ENCODE data around the gene CBFA2T3. TPM values are rescaled to one million over a fixed set of nuclear protein-coding genes. Genes with fewer than 3 reads are reported as not detected.

CBFA2T3 gene
- total RNA-seq, 1 experiment from 2014 or later: 2.9 TPM

DNA sequence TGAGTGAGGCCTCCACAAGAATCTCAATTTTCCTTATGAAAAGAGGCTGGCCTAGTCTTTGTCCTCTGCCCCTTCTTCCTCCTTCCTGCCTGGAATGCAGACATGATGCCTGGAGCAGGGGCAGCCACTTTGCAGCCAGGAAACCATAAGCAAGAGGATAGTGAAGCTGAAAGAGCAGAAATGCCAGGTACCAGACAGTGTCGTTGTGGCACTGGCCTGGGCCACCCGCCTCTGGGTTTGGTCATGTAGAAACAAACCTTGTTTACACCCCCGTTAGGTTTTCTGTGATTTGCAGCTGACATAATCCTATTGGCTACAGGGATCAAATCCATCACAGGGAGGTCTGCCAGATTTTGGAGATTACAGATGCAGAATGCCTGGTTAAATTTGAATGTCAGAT lies 16.5 kb downstream of the CBFA2T3 start:
- TF ChIP-seq, protein P1, sequence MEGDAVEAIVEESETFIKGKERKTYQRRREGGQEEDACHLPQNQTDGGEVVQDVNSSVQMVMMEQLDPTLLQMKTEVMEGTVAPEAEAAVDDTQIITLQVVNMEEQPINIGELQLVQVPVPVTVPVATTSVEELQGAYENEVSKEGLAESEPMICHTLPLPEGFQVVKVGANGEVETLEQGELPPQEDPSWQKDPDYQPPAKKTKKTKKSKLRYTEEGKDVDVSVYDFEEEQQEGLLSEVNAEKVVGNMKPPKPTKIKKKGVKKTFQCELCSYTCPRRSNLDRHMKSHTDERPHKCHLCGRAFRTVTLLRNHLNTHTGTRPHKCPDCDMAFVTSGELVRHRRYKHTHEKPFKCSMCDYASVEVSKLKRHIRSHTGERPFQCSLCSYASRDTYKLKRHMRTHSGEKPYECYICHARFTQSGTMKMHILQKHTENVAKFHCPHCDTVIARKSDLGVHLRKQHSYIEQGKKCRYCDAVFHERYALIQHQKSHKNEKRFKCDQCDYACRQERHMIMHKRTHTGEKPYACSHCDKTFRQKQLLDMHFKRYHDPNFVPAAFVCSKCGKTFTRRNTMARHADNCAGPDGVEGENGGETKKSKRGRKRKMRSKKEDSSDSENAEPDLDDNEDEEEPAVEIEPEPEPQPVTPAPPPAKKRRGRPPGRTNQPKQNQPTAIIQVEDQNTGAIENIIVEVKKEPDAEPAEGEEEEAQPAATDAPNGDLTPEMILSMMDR (conservative IDR thresholded peaks at IDR 0.05): no peak
- no peak overlapping the region for H2BK5ac ChIP-seq (ENCODE audit: insufficient read length, low read length)
- H3K27ac Mint-ChIP-seq: no peak overlapping the region

More for the DNA sequence above, 16.5 kb downstream of the CBFA2T3 start:
- Histone ChIP-seq H3K27me3 (ENCODE audit: insufficient read depth, low read length) (no peaks in the 10 kb centered on the region), H4K91ac (ENCODE audit: insufficient read length, low read depth, low read length) (no peak overlapping the region), H3K79me2 (ENCODE audit: insufficient read depth, low read length) (no peaks in the 10 kb centered on the region), H4K20me1 (ENCODE audit: control insufficient read depth, insufficient read depth, insufficient read length) (no peaks in the 10 kb centered on the region), H3K9ac (ENCODE audit: extremely low read depth, insufficient read length, low read length) (no peak overlapping the region), H3K56ac (ENCODE audit: insufficient read length, low read depth, low read length) (no peak overlapping the region), H2BK20ac (ENCODE audit: low read depth, low read length, poor library complexity, severe bottlenecking) (no peak overlapping the region), H3T11ph (ENCODE audit: low read length) (no peak overlapping the region), H2BK120ac (ENCODE audit: low read depth, low read length, poor library complexity, severe bottlenecking) (no peak overlapping the region), H3K14ac (ENCODE audit: insufficient read depth, low read length) (no peak overlapping the region), H2AK5ac (ENCODE audit: insufficient read length, low read length) (no peak overlapping the region), H3K27ac (ENCODE audit: insufficient read length, low read depth, low read length) (no peak overlapping the region), H4K5ac (ENCODE audit: insufficient read length, low read depth, low read length) (no peak overlapping the region), H3K4me2 (ENCODE audit: insufficient read depth, insufficient read length, low read length) (no peak overlapping the region), H2BK15ac (ENCODE audit: low read depth, low read length) (no peak overlapping the region), H3K4ac (ENCODE audit: low read depth, low read length) (no peak overlapping the region), H4K8ac (replicated peaks; ENCODE audit: insufficient read length, low read depth, low read length) (no peak overlapping the region), H3K23ac (ENCODE audit: insufficient read length, low read depth, low read length) (no peak overlapping the region), H3K79me1 (ENCODE audit: insufficient read depth, low read depth, low read length, poor library complexity, severe bottlenecking) (no peaks in the 10 kb centered on the region), H2AFZ (ENCODE audit: low read length) (no peak overlapping the region), H3K18ac (ENCODE audit: insufficient read length, low read depth, low read length) (no peak overlapping the region), H2BK12ac (ENCODE audit: insufficient read length, low read depth, low read length) (no peak overlapping the region), H3K4me1 (ENCODE audit: insufficient read depth, low read length) (no peaks in the 10 kb centered on the region), H3K9me3 (ENCODE audit: control insufficient read depth, low read depth, low read length) (no peaks in the 10 kb centered on the region), H3K23me2 (ENCODE audit: insufficient read length, low read depth, low read length, poor library complexity, severe bottlenecking) (no peaks in the 10 kb centered on the region)
- Mint-ChIP-seq H3K4me1 (no peaks in the 10 kb centered on the region), H3K4me3 (no peak overlapping the region), H3K9me3 (peaks cover 0 to 2% of the 10 kb centered on the region in 2 experiments; a peak in 3 of 5 replicates), H3K36me3 (ENCODE audit: insufficient read depth in 1 of 3, low read depth in 3 of 3) (no peaks in the 10 kb centered on the region), H3K27me3 (ENCODE audit: low read depth) (peaks cover 16% of the 10 kb centered on the region)
- no peak for DNase-seq
- no CpG with 5 or more reads among the region's 3 CpGs for WGBS (ENCODE audit: extremely low coverage, insufficient read length, low lambda C conversion rate)

Measured in H9 (cell line).